A549 (cell line): ENCODE data around the gene KRT17. TPM values are rescaled to one million over a fixed set of nuclear protein-coding genes. Genes with fewer than 3 reads are reported as not detected.

Experiments
- ATAC-seq, 2 experiments: fragments of 200-7000 bp in 1 of 2; fragments of >200 bp in 1 of 2; cut with Nextera tagmentation in 1 of 2; cut with Tn5 transposase in 1 of 2; 3 replicates each; pipeline versions ENCODE4 v1.8.0 to v1.9.1; 2018 to 2020; ENCODE audit warnings: mild to moderate bottlenecking in 1 of 2, moderate library complexity in 1 of 2
- CTCF ChIA-PET: fragments of 300-600 bp; sonication (Branson Sonifier 250); formaldehyde crosslinking; extraction: SDS; loops from one replicate; lab custom pipeline; 2021; ENCODE audit warnings: antibody characterized with exemption, inconsistent platforms; lab: Yijun Ruan, JAX
- POLR2A ChIA-PET: fragments of 350-600 bp; formaldehyde crosslinking; extraction: SDS; loops from one replicate; lab custom pipeline; 2021; ENCODE audit warnings: antibody characterized with exemption, inconsistent platforms; lab: Yijun Ruan, JAX
- DNase-seq, 2 experiments: peaks; one replicate each; pipeline versions ENCODE4 v3.0.0 to v3.0.0-alpha.2; 2011 to 2016; ENCODE audit warnings: low read depth in 1 of 2, low spot score in 1 of 2
- FAIRE-seq: peaks from 2 replicates; lab custom pipeline; 2011; peaks lifted over from hg19 to GRCh38; lab: Jason Lieb, UNC
- H3K27ac ChIP-seq, 2 experiments: fragments of >200 bp; sonication (Bioruptor Twin); formaldehyde crosslinking; 3 replicates each; pipeline ENCODE4 v1.5.1; 2016 to 2017
- H3K4me1 ChIP-seq: fragments of >200 bp; sonication (Bioruptor Twin); formaldehyde crosslinking; 3 replicates; pipeline ENCODE4 v1.6.1; 2016
- H3K4me2 ChIP-seq: fragments of >200 bp; sonication (Bioruptor Twin); formaldehyde crosslinking; 3 replicates; pipeline ENCODE4 v1.6.1; 2016
- H3K4me3 ChIP-seq: fragments of >200 bp; sonication (Bioruptor Twin); formaldehyde crosslinking; 3 replicates; pipeline ENCODE4 v1.5.1; 2016
- H3K9me3 ChIP-seq: fragments of >200 bp; sonication (Bioruptor Twin); formaldehyde crosslinking; 3 replicates; pipeline ENCODE4 v1.6.1; 2016
- CHD2 ChIP-seq: fragments of 150-350 bp; IDR thresholded peaks from 2 replicates; pipeline ENCODE4 v1.6.1; 2014; ENCODE audit warnings: low read length; ENCODE audit not compliant: partially characterized antibody
- E2F6 ChIP-seq: IDR thresholded peaks from 2 replicates; pipeline ENCODE4 v1.6.1; 2012; ENCODE audit warnings: low read depth, borderline replicate concordance
- EHF ChIP-seq: fragments of 250-450 bp; sonication (Bioruptor Pico); IDR thresholded peaks from 2 replicates; pipeline ENCODE4 v1.5.0; 2020; ENCODE audit warnings: mild to moderate bottlenecking
- EHMT2 ChIP-seq: fragments of 200-600 bp; sonication (generic); IDR thresholded peaks from 2 replicates; pipeline ENCODE4 v1.6.1; 2016; ENCODE audit warnings: antibody characterized with exemption, low read depth, mild to moderate bottlenecking, moderate library complexity
- ESRRA ChIP-seq: fragments of 150-350 bp; IDR thresholded peaks from 2 replicates; pipeline ENCODE4 v1.6.1; 2014; ENCODE audit warnings: mild to moderate bottlenecking, low read length, borderline replicate concordance
- FOSB ChIP-seq: fragments of 250-450 bp; sonication (Bioruptor Pico); IDR thresholded peaks from 2 replicates; pipeline ENCODE4 v1.5.0; 2020; ENCODE audit warnings: mild to moderate bottlenecking, moderate library complexity
- HES2 ChIP-seq: fragments of >200 bp; sonication (Bioruptor Twin); formaldehyde crosslinking; IDR thresholded peaks from 2 replicates; pipeline ENCODE4 v1.6.1; 2016
- HMGXB4 ChIP-seq: fragments of 250-450 bp; sonication (Bioruptor Pico); IDR thresholded peaks from 2 replicates; pipeline ENCODE4 v1.5.0; 2021; ENCODE audit warnings: mild to moderate bottlenecking, moderate library complexity, borderline replicate concordance
- JUNB ChIP-seq: fragments of >200 bp; sonication (Bioruptor Twin); formaldehyde crosslinking; IDR thresholded peaks from 2 replicates; pipeline ENCODE4 v1.6.1; 2016
- KDM5A ChIP-seq: fragments of 200-600 bp; sonication (generic); IDR thresholded peaks from 2 replicates; pipeline ENCODE4 v1.6.1; 2016; ENCODE audit warnings: antibody characterized with exemption, mild to moderate bottlenecking
- MAFK ChIP-seq: fragments of 450-650 bp; IDR thresholded peaks from 2 replicates; pipeline ENCODE4 v1.6.1; 2014; ENCODE audit not compliant: partially characterized antibody
- MAZ ChIP-seq: fragments of 150-350 bp; IDR thresholded peaks from 2 replicates; pipeline ENCODE4 v1.6.1; 2014; ENCODE audit warnings: antibody characterized with exemption, low read depth, low read length, borderline replicate concordance
- NFE2L2 ChIP-seq: fragments of 150-350 bp; conservative IDR thresholded peaks from 2 replicates; pipeline ENCODE4 v1.6.1; 2014; ENCODE audit warnings: low read length
- NR3C1 ChIP-seq: fragments of >200 bp; sonication (Bioruptor Twin); formaldehyde crosslinking; IDR thresholded peaks from 3 replicates; pipeline ENCODE4 v1.6.1; 2017
- POLR2A ChIP-seq: IDR thresholded peaks from 2 replicates; pipeline ENCODE4 v1.6.1; 2012; ENCODE audit warnings: mild to moderate bottlenecking, low read length
- RAD21 ChIP-seq, 2 experiments: fragments of >200 bp in 1 of 2; sonication (Bioruptor Twin) in 1 of 2; formaldehyde crosslinking in 1 of 2; IDR thresholded peaks in 1 of 2; conservative IDR thresholded peaks in 1 of 2; 2 replicates in 1 of 2; 3 replicates in 1 of 2; pipeline ENCODE4 v1.6.1; 2012 to 2018; ENCODE audit warnings: inconsistent platforms in 1 of 2
- RARB ChIP-seq: fragments of 250-450 bp; sonication (Bioruptor Pico); IDR thresholded peaks from 2 replicates; pipeline ENCODE4 v1.8.0; 2021; ENCODE audit warnings: mild to moderate bottlenecking, moderate library complexity
- RFX5 ChIP-seq: fragments of 450-650 bp; IDR thresholded peaks from 2 replicates; pipeline ENCODE4 v1.7.1; 2014; ENCODE audit warnings: antibody characterized with exemption, mild to moderate bottlenecking, moderate library complexity
- SREBF2 ChIP-seq: fragments of 450-650 bp; IDR thresholded peaks from 2 replicates; pipeline ENCODE4 v1.6.1; 2014; ENCODE audit warnings: mild to moderate bottlenecking, moderate library complexity
- USF2 ChIP-seq: fragments of 450-650 bp; IDR thresholded peaks from 2 replicates; pipeline ENCODE4 v1.6.1; 2014; ENCODE audit warnings: antibody characterized with exemption
- ZFP36 ChIP-seq: fragments of 450-650 bp; IDR thresholded peaks from 2 replicates; pipeline ENCODE4 v1.6.1; 2014; ENCODE audit warnings: borderline replicate concordance; ENCODE audit not compliant: partially characterized antibody
- ZNF302 ChIP-seq: fragments of 250-450 bp; sonication (Bioruptor Pico); IDR thresholded peaks from 2 replicates; pipeline ENCODE4 v1.9.0; 2021; ENCODE audit warnings: inconsistent platforms, mild to moderate bottlenecking, moderate library complexity
- WGBS: methylation state at CpG from one replicate; pipeline ENCODE4 v1.1.6; 2017; ENCODE audit errors: missing lambda C conversion rate; 5-methylcytosine and 5-hydroxymethylcytosine counted together
- polyA plus RNA-seq, 4 experiments: library from polyadenylated mRNA; depleted of rRNA in 3 of 4; stranded (reverse); fragments of >200 nt; fragmentation: RNase III in 1 of 4; extraction: RNeasy Plus Mini Kit Qiagen cat#74134 plus additional on column Dnase treatment in 1 of 4; gene quantifications; 2 replicates in 3 of 4; 3 replicates in 1 of 4; pipeline ENCODE4 v1.2.3, GENCODE V29; 2011 to 2017
- TF ChIP-seq, protein P1 (sequence below): fragments of 250-450 bp; sonication (Bioruptor Pico); IDR thresholded peaks from 2 replicates; pipeline ENCODE4 v1.5.0; 2020; ENCODE audit warnings: low read depth, mild to moderate bottlenecking, moderate library complexity
- TF ChIP-seq, protein P2 (sequence below): fragments of 150-350 bp; IDR thresholded peaks from 2 replicates; pipeline ENCODE4 v1.6.1; 2014; ENCODE audit warnings: low read depth, mild to moderate bottlenecking, low read length
- TF ChIP-seq, protein P3 (sequence below): IDR thresholded peaks from 2 replicates; pipeline ENCODE4 v1.6.1; 2012

The KRT17 gene
- polyA plus RNA-seq, 2 of the 4 experiments (the other 2 are of a cell fraction): 0.43 to 1.2 TPM

- TF ChIP-seq MAZ (no peak), JUNB (no peak), POLR2A (no peak), EHF (no peak), RAD21 (conservative IDR thresholded peaks at IDR 0.05 in 1 of 2, IDR thresholded peaks at IDR 0.05 in 1 of 2) (peak; percentile 99 to 100), MAFK (no peak), HMGXB4 (CRISPR knock-in tag) (peak; percentile 44; the same call in 1 of the 2 replicates), EHMT2 (no peak), ZNF302 (CRISPR knock-in tag) (no peak)
- TF ChIP-seq, protein P1, sequence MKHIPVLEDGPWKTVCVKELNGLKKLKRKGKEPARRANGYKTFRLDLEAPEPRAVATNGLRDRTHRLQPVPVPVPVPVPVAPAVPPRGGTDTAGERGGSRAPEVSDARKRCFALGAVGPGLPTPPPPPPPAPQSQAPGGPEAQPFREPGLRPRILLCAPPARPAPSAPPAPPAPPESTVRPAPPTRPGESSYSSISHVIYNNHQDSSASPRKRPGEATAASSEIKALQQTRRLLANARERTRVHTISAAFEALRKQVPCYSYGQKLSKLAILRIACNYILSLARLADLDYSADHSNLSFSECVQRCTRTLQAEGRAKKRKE (CRISPR knock-in tag): no peak
Observed at GRCh38 chr17:41647940-41648410, 23.6 kb upstream of the KRT17 start (continued).

DNA sequence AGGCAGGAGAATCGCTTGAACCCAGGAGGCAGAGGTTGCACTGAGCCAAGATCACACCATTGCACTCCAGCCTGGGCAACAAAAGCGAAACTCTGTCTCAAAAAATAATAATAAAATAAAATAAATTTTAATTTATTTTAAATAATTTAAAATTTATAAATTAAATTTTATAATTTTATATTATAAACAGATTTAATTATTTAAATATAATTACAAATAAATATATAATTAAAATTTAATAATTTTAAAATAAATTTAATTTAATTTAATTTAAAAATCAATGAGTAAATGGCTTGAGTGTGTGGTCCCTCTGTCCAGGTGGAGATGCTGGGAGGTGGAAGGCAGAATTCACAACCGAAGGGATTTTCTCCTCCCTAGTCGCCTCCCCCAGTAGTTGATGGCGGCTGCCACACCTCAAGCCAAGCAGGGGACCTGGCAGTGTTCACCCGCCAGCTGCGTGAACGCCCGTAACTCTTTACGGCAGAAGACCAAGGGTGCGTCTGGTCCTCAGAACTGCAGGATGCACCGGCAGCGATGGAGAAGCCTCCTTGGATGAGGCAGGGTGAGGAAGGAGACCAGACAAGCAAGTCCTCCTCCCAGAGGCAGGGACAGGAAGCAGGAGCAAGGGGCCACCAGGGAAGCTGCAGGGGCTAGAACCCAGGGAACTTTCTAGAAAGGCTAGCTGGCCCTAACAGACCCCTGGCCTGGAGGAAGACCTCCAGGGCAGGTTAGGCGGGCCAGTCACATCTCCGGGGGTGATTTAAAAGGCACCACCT is 22.9 kb upstream of the KRT17 start:
- ChIA-PET POLR2A (interaction anchor here (1.6 to 2.1 kb wide), 3 partner anchors 19 to 829 kb away, joined by 5 to 21 read pairs (median 6); no protein-coding TSS in a partner anchor), CTCF (interaction anchor here (0.5 to 18.4 kb wide), 61 partner anchors 7 to 1032 kb away, joined by 3 to 678 read pairs (median 10); partner anchors contain the start of genes KRT14, KRT15, KRT17 and KRT37)
- H3K4me1 ChIP-seq: peaks cover 37% of the 10 kb centered on the region
- 71% methylated on average over 15 of the region's 15 CpGs for WGBS
- FAIRE-seq (no peak), ATAC-seq (peak; percentile 6 to 7; a peak in 4 of 6 replicates), DNase-seq (peak in 1 of 2 experiments; percentile 56)
- TF ChIP-seq ZFP36 (no peak), CHD2 (no peak), ESRRA (no peak), NFE2L2 (no peak), USF2 (no peak), FOSB (CRISPR knock-in tag) (no peak), KDM5A (no peak), HES2 (no peak), E2F6 (no peak), RARB (CRISPR knock-in tag) (no peak), RFX5 (no peak), NR3C1 (no peak), SREBF2 (no peak)
- TF ChIP-seq, protein P2, sequence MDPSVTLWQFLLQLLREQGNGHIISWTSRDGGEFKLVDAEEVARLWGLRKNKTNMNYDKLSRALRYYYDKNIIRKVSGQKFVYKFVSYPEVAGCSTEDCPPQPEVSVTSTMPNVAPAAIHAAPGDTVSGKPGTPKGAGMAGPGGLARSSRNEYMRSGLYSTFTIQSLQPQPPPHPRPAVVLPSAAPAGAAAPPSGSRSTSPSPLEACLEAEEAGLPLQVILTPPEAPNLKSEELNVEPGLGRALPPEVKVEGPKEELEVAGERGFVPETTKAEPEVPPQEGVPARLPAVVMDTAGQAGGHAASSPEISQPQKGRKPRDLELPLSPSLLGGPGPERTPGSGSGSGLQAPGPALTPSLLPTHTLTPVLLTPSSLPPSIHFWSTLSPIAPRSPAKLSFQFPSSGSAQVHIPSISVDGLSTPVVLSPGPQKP: no peak
- TF ChIP-seq, protein P3, sequence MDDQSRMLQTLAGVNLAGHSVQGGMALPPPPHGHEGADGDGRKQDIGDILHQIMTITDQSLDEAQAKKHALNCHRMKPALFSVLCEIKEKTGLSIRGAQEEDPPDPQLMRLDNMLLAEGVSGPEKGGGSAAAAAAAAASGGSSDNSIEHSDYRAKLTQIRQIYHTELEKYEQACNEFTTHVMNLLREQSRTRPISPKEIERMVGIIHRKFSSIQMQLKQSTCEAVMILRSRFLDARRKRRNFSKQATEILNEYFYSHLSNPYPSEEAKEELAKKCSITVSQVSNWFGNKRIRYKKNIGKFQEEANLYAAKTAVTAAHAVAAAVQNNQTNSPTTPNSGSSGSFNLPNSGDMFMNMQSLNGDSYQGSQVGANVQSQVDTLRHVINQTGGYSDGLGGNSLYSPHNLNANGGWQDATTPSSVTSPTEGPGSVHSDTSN: no peak
- H3K27ac ChIP-seq: peak overlapping the region; percentile 85 to 89
- H3K9me3 ChIP-seq: no peaks in the 10 kb centered on the region
- H3K4me2 ChIP-seq: peak overlapping the region; percentile 97
- H3K4me3 ChIP-seq: no peak overlapping the region
